ENCODE data around the gene TRPC3.

TRPC3 gene

DNA sequence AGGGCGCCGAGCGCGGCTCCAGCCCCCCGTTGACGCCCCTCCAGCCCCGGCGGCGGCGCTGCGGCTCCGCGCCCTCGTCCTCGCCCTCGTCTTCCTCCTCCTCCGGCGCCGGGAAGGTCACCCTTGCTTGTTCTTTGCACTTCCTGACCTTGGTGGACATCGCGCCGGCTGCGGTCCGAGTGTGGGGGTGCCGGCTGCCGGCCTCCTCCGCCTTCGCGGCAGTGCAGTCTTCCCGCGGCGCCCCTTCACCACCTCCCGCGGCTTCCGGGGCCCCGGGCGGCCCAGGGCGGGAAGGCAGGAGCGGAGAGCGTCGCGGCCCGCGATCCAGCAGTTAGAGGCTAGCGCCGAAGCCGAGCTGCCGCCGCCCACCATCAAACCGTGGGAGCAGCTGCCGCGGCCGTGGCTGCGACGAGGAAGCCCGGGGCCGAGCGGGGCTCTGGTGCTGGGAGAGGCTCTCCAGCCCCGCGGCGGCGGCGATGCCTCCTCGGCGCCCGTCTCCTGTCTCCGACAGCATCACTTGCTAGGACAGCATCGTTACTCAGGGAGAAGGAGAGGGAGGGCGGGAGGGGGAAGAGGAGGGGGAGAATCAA is at the start of gene TRPC3:
Gene TRPC3, minus strand, starts transcription at position 540 of the 590 bp plus-strand sequence. Its CDS starts 380 bp downstream, at position 160.
- DNase-seq = peak; percentile 37

DNA sequence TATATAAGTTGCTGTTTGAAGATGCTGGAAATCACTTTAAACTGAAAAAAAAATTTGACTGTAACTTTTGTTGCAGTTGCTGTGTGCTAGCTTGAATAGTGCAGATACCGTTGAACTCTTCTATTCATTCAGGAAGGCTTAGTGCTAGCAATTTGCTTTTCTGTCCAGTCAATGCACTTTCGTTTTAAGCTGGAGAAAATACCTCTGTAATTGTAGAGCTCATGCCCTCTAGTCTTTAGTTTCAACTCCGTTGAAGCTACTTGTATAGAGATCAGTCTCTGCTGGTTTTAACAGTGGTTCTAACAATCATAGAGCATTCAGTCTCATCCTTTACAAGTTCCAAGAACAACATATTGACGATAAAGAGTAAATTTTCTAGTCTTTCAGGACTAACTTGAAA is 49.0 kb upstream of the TRPC3 start:
- DNase-seq = no peak

DNA sequence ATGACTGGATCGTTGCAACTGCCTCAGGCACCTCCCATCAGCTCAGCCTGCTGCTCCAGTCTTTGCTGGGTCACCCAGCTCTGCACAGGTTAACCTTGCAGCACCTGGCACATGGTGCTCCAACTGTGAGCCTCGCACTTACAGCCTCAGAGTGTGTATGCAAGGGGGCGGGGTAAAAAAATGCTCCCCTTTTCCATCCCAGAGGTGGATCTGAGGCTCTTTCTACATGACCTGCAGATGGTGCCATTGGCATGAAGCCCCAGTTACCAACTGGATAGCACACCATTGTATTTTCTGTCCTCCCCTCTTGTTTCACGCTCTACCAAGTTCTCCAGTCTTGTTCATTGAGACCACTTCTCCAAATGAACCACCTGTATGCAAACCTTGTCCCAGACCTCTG is 46.2 kb upstream of the TRPC3 start:
- DNase-seq = peak; percentile 4

DNA sequence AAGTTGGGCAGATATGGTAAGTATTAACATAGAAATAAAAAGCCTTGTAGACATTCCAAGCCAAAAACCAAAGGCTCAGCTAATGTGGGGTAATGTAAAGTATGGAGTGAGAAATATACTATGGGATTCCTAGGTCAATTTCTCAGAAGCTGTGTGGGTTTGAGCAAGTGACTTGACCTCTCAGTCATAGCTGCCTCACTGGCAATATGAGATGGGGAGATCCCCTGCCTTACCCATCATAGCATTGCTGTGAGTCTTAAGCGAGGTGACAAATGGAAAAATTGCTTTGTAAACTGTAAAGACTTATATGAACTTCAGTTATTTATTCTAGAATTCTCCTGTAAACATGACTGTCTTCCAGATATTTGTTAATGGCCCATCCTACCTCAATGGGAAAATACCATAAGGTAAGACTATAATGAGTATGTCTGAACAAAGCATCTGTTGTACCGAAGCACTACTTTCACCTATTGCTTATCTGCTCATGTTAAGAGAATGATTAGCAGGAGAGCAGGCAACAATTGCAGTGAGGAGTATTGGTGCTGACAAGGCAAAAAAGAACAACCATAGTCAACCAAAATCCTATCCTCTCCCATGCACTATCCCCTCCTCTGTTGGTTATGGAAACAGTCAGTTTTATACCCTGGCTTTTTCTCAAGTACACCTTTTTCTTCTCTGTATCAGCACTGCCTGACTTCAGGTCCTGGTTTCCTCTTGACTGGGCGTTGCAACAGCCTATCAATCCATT is 44.1 kb upstream of the TRPC3 start:
- DNase-seq = no peak

DNA sequence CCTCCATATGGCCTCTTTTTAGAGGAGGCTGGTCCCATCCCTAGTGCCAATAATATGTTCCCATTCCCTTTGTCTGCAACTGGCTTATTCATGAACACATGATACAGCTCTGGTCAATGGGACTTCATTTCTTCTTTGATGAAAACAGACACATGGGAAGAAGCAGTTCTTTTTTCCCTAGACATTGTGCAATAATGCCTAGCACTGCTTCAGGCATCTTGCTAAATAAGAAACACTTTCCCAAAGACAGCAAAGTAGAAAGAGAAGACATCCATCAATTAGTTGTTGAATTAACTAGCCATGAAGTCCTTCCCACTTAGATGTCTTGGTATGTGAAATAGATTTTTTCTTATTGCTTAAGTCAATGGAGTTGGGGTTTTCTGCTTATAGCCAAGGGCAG is 40.1 kb upstream of the TRPC3 start:
- no peak for DNase-seq

DNA sequence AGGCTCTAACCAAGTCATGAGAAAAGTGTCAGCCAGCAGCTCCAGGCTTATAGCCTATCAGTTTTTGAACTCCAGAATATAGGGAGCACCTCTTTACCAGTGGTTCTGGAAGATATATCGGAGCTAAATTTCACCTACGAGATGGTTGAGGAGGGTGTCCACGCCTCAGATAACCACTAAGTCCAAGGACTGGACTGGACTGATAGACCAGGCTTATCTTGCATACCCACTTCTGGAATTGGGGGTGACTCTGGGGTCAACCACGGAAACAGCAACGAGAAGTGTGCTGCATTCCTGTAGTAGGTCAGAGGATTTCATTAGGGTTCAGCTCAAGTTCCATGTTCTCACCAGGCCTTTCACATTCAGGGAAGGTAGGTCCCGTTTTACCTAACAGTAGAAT is 38.6 kb upstream of the TRPC3 start:
- DNase-seq = no peak

DNA sequence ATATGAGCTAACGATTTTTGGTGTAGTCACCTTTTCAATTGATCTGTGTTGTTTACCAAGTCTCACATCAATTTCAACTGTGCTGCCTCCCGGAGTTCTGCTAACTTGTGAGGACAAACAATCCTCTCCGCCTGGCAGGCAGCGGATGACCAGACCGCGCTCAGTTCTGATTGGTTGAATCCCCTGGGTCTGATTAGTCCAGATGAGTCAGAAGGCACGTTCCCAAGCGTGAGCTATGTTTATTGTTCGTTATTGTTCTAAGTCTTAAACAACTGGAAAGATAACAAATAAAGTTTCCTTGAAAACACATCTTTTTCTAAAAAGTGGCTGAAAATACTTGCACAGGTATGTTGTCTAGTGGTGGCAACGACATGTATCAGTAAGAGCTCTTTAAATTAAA is 37.9 kb upstream of the TRPC3 start:
- DNase-seq = no peak

DNA sequence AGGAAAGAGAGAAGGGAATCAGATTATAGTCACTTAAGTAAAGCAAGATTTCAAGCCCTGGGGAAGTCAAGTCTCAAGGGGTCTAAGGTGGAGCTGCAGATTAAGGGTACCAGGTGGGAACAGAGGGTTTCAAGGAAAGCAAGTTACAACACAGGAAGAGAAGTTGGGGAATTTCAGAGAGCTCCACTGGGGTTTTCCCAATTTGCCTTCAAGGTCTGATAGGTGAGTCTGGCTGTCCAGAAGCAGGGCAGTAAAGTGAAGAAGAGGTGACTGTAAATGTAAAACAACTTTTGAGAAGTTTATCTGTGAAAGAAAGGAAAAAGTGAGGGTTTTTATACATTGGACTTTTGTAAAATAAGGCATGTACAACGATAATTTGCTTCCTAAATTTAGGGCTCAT is 37.1 kb upstream of the TRPC3 start:
- no peak for DNase-seq

DNA sequence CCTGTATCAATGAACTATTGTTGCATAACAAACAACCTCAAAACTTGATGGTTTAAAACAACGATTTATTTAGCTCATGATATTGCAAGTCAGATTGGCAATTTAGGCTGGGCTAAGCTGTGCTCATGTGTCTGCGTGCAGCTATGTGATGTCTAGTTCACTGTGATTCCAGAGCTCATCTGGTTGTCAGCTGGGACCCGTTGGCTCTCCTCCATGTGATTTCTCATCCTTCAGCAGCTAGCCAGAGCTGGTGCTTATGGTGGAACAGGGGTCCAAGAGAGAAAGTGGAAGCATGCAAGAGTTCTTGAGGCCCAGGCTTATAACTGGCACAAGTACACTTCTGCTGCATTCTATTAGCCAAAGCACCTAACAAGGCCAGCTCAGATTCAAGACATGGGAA is 28.8 kb upstream of the TRPC3 start:
- no peak for DNase-seq

DNA sequence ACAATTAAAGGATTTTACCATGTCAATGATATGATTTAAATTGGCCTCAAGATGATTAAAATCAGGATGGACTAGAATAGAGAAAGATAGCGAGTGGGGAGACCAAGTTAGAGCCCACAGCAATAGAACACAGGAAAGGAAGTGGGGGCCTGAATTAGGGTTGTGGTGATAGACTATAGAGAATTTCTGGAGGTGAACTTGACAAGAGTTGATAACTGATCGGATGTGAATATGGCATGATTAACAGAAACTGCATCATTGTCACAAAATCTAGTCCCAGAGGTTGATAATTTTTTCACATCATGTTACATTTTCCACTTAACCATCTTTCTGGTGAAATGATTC is 26.3 kb upstream of the TRPC3 start:
- DNase-seq = no peak

DNA sequence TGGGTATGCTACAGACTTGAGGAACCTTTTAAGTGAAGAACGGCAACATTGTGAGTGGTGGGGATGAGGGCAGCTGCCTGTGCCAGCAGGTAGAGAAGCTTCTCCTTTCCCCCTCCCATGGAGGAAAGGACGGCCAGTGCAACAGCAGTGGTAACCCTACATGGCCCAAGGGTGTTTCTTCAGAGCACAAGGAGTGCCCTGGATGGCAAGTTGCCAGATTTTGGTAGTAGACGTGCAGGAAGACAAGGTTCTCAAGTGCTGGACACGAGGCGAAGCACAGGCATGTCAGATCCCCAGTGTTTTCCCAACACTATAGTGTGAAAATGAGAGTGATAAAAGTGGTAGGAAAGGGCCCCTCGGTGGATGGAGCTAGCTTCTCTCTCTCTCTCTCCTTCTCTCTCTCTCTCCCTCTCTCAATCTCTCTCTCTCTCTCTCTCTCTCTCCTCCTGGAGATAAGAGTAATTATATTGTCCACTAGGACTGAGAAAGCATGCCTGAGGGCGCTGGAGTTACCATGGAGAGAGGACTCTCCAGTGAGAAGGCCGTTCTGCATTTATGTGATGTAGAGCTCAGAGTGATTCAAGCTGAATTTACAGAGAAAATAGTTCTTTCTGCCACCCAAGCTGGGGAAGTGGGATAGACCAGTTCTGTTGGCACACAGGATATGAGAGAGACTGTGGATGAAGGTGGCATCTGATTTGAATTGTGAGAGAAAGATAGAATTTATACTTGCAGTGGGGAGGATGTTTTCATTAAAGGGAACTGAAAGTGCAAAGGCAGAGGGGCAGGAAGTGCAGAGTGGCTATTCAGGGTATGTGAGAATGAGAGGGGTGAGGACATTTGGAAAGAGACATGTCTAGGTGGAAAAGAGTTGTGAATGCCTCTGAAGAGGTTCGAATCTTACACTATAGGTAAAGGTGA is 25.7 kb upstream of the TRPC3 start:
- DNase-seq = no peak

DNA sequence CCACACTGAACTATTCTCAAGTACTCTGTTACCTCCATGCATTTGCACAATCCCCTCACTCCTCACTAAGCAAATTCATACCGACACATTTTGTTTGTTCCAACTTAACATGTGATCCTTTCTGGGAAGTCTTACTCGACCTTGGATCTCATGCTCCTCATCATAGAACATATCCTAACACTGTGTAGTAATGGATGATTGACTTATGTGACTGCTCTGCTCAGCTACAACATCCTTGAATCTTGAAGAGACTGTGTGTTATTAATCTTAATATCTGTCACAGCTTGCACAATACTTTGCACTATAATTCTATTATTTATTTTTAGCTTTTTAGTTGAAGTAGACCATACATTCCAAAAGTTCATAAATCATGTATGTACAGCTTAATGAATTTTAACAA is 23.9 kb upstream of the TRPC3 start:
- no peak for DNase-seq

DNA sequence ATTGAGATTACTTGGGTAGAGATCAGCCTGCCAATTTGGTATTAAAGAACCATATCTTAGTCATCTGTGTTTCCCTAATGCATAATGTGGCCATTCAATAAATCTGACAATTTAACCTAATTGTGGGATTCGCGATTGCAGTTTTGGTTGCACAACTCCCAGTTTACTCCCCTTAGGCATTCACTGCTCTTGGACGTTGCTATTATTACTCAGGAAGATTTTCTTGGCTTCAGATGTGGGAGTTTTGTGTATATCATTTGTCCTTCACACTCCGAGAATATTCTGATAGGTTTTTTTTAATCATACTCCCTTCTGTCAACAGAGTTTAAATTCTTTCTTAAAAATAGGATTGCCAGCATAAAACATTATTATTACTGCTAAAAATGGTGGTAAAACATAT is 22.0 kb upstream of the TRPC3 start:
- no peak for DNase-seq

DNA sequence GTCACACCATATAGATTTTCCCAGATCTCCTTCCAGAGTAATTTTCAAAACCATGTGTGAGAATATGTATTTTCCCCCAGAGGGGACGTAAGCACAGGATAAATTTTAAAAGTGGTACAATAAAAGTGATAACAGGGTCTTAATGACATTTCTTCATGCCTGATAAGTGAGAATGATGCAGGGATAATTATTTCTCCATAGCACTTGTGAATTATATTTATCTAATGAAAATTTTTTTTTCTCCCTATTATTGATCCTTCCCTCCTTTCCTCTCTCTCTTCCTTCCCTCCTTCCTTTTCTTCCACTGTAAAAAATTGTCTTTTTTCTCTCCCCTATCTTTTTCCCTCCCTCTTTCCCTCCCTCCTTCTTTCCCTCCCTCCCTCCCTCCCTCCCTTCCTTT is 17.0 kb upstream of the TRPC3 start:
- DNase-seq = no peak

DNA sequence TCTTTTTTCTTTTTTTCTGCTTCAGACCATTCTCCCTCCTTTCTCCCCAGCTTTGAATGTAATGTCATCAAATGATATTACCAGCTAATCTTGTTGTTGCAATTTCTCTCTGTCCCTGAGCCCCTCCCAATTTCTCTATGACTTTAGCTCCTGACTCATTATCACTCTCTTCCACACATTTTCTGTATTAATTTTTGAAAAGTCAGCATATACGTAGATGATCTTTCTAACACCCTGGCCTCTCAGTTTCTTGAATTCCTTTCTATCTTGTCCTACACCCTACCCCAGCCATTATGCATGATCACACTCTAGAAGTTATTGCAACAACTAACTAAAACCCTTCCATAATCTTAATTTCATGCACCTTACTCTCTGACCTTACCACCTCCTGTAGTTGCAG is 13.1 kb upstream of the TRPC3 start:
- no peak for DNase-seq

DNA sequence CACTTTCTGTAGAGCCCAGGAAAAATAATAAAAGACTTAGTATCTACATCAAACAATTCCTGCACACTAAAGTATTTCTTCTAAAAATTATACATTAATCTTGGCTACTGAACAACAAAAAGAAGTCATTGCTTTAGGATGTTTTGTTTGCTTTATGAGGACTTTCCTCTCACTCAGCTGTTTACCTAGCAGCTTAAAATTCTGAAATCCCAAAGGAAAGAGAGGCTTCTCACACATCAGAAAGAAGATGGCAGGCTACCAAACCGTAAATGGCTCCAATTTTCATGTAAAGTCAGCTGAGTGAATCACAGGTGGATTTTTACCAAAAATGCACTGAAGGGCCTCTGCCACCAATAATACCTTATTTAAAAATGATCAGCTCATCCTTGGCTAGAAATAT is 9.0 kb upstream of the TRPC3 start:
- DNase-seq = no peak

DNA sequence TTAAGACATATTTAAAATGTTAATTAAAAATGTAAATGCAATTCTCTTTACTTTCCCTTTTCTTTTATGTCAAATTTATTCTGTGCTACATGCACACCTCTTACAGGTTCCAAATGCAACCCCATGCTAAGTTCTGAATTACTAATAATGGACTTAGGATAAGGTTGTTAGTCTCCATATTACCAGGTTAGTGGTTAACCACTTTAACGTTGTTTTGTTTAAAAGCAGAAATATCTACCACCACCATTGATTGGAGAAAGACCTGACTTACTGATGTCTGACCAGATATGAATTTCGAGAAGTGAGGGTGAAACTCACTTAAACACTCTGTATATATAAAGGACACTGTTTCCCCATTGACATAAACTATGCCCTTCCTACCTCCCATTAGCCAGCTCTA is 6.9 kb upstream of the TRPC3 start:
- DNase-seq = no peak

DNA sequence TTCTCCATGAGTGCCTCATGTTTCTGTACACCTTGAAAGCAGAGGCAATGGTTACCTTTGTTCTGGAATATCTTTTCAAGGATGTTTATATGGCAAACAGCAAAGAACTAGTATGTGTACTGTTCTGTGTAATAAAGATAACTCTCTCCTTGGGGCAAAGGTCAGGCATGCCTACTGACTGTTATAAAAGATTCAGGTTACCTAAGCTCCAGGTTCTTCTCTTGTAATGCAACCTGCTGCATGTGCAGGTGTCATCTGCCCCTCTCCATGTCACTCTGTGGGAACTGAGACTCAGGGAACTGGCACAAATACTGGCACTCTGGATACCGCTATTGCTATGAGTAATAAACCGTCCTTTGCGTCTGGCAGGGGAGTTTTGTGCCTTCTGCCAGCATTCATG is 5.4 kb upstream of the TRPC3 start:
- no peak for DNase-seq

DNA sequence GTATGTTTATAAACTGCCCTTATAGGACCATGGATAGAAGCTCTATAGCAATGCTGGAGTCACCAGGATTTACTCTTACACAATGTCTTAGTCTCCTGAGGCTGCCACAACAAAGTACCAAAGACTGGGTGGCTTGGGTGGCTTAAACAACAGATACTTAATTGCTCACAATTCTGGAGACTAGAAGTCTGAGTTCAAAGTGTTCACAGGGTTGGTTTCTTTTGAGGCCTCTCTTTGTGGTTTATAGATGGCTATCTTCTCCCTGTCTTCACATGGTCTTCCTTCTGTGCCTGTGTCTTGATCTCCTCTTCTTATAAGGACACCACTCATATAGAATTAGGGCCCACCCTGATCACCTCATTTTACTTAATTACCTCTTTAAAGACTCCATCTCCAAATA is 2.0 kb upstream of the TRPC3 start:
- DNase-seq = no peak

DNA sequence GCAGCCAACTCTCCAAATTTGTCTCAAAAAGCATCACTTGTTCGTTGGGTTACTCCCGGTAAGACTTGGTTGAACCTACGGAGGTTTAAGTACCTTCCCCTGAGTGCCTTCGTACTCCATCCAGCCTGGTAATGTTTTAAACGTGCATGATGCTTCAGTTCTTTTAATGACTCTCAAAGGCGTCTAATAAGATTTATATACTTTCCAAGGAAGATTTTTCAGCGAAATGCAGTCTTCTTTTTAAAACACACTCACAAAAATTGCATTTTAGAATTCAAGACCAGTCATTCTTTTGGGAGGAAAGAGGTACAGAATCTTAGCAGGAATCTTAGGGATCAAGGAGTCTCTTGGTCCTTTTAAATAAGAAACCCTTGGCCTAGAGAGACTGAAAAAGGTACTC is 430 bp upstream of the TRPC3 start:
- DNase-seq = no peak

DNA sequence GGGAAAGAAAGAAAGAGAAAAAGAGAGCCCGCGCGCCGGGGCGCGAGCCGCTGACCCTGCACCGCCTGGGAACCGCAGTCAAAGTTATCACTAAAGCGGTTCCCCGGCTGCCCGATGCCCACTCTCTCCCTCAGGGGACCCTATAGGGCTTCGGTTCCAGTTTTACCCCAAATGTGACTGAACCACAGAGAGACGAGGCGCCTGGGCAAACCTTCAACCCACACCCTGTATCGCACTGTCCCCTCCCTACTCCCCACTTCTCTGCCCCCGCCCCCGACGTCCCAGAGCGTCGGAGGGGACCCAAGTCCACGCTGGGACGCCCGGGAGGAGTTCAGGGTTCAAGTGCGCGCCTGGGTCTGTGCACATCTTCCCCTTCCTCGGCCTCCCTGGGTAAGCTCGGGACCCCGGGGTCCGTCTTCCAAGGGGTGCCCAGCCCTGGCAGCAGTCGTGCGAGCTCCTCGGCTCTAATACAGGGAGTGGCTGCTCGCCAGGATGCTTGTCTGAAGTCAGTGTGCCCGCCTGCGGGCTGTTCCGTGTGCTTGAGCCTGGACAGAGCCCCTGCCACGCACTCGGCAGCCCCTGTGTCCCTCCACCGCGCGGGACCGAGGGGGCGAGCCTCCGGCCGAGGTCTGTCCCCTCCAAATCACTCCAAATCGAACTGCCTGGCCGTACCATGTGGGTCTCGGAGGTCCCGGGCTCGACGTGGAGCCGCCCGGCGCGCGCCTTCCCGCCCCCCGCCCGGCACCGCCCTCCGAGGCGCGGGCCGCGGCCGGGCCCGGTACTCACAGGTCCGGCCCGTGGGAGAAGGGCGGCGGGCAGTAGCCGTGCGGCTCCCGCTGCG is 960 bp downstream of the TRPC3 start:
- DNase-seq = peak; percentile 7

DNA sequence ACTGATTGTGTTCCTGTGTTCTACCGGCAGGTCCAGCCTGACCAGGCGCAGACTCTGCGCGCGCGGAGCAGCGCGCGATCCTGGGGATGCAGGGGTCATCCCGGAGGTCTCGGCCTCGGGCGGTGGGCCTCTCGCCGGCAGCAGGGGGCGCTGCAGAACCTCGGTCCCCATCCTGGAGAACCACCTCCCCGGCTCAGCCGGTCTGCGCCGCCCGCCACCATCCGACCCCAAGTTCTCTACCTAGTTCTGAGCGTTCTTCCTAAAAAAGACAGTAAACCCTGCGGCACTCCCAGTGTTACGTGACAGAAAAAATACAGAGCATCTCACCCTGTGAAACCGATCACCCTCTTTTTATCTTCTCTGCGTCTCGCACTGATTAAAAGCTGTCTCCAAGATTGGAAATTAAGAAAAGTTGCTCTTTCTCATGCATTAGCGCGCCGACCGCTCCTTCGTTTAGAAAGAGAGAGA is 1.6 kb downstream of the TRPC3 start:
- DNase-seq = peak; percentile 37

DNA sequence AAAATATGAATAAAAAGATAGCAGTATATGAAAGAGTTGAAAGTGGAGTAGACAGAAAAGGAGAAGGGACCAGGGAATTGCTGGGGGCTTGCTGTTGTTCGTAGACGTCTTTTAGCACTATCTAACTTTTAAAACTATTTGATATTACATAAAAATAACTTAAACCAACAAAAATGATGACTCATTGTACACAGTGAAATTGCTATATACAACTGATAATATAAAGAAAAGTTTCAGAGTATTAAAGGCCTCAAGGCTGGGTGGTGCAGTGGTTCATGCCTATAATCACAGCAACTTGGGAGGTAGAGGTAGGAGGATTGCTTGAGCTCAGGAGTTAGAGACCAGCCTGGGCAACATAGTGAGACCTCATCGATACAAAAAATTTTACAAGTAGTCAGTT is 5.2 kb downstream of the TRPC3 start:
- DNase-seq = no peak

Data from NCI-H146 (cell line).